Hippocampal formation (tissue), 2 donors: ENCODE measurements around the gene KRTAP6-1.

Experiments used
- DNase-seq, 2 donors: peaks; one replicate each; lab custom pipeline; 2025; lab: John Stamatoyannopoulos, UW

The KRTAP6-1 gene

GRCh38 chr21:30577766-30578165 lies 36.0 kb downstream of the KRTAP6-1 start:
- no peak for DNase-seq

GRCh38 chr21:30567617-30568016 lies 46.1 kb downstream of the KRTAP6-1 start:
- DNase-seq: no peak

GRCh38 chr21:30563630-30564029 lies 50.1 kb downstream of the KRTAP6-1 start:
- DNase-seq: no peak
